Astrocyte (in vitro differentiated cells and primary cell): ENCODE results near the gene ELMO3.

Source experiments
- CTCF ChIP-seq: IDR thresholded peaks from 2 replicates; pipeline ENCODE4 v1.5.1; 2011; ENCODE audit warnings: low read depth, mild to moderate bottlenecking, inconsistent platforms, low read length, moderate library complexity; ENCODE audit not compliant: insufficient read depth
- EZH2 ChIP-seq: IDR thresholded peaks from 2 replicates; pipeline ENCODE4 v1.6.1; 2012; ENCODE audit warnings: mild to moderate bottlenecking, low read length, inconsistent platforms; ENCODE audit not compliant: insufficient read depth

- no peak for TF ChIP-seq CTCF
- no peak for TF ChIP-seq EZH2
Observed at GRCh38 chr16:67223992-67224391, 25.1 kb downstream of the ELMO3 start.
